PC-3 (cell line): ENCODE results near the gene FBXO31. TPM values are rescaled to one million over a fixed set of nuclear protein-coding genes. Genes with fewer than 3 reads are reported as not detected.

Experiments used
- ATAC-seq: fragments of 200-7000 bp; cut with Tn5 transposase; 2 replicates; pipeline ENCODE4 v1.9.1; 2020; ENCODE audit warnings: mild to moderate bottlenecking, moderate library complexity
- BruUV-seq: library from RNA; stranded (reverse); fragments of 400-500 nt; replicated peaks from 2 replicates; lab custom pipeline; 2021; lab: Mats Ljungman, UMichigan
- CTCF ChIA-PET: fragments of 300-600 bp; sonication (Branson Sonifier 250); formaldehyde crosslinking; loops from one replicate; lab custom pipeline; 2022; ENCODE audit warnings: antibody characterized with exemption; lab: Charles Lee
- POLR2A ChIA-PET: fragments of 300-600 bp; sonication (Branson Sonifier 250); formaldehyde crosslinking; loops from one replicate; lab custom pipeline; 2022; ENCODE audit warnings: antibody characterized with exemption; ENCODE audit not compliant: unreplicated experiment; lab: Charles Lee
- DNase-seq: peaks from one replicate; pipeline ENCODE4 v3.0.0-alpha.2; 2015
- H2AFZ ChIP-seq: fragments of 300-600 bp; sonication (generic); 2 replicates; pipeline ENCODE4 v1.6.0; 2016; ENCODE audit warnings: antibody characterized with exemption, low read length
- H3F3A ChIP-seq: fragments of 300-600 bp; sonication (generic); one replicate; pipeline ENCODE4 v1.6.0; 2017; ENCODE audit warnings: antibody characterized with exemption, low read length, control low read depth, mild to moderate bottlenecking; ENCODE audit not compliant: unreplicated experiment
- H3K27ac ChIP-seq: fragments of 300-600 bp; sonication (generic); 2 replicates; pipeline ENCODE4 v1.5.1; 2016; ENCODE audit warnings: mild to moderate bottlenecking, low read length
- H3K27me3 ChIP-seq: fragments of 300-600 bp; sonication (generic); 2 replicates; pipeline ENCODE4 v1.6.1; 2016; ENCODE audit warnings: low read length, mixed read lengths
- H3K36me3 ChIP-seq: fragments of 300-600 bp; sonication (generic); 2 replicates; pipeline ENCODE4 v1.6.1; 2016; ENCODE audit warnings: low read depth, mixed run types, low read length, mixed read lengths
- H3K4me1 ChIP-seq: fragments of 300-600 bp; sonication (generic); 2 replicates; pipeline ENCODE4 v1.5.1; 2016; ENCODE audit warnings: low read length; ENCODE audit not compliant: insufficient read depth
- H3K4me2 ChIP-seq: fragments of 300-600 bp; sonication (generic); 2 replicates; pipeline ENCODE4 v1.6.0; 2016; ENCODE audit warnings: low read length
- H3K4me3 ChIP-seq: fragments of 300-600 bp; sonication (generic); 2 replicates; pipeline ENCODE4 v1.5.1; 2016; ENCODE audit warnings: mild to moderate bottlenecking, low read length, mixed read lengths
- H3K79me2 ChIP-seq: fragments of 300-600 bp; sonication (generic); 2 replicates; pipeline ENCODE4 v1.6.1; 2017; ENCODE audit warnings: low read length, mixed read lengths
- H3K9ac ChIP-seq: fragments of 300-600 bp; sonication (generic); 2 replicates; pipeline ENCODE4 v1.6.0; 2016; ENCODE audit warnings: mild to moderate bottlenecking, low read length
- H3K9me2 ChIP-seq: fragments of 300-600 bp; sonication (generic); replicated peaks from 2 replicates; pipeline ENCODE4 v1.6.1; 2016; ENCODE audit warnings: mixed run types, low read length, mixed read lengths
- H3K9me3 ChIP-seq: fragments of 300-600 bp; sonication (generic); 2 replicates; pipeline ENCODE4 v1.6.1; 2016; ENCODE audit warnings: low read length, mixed read lengths
- H4K20me1 ChIP-seq: fragments of 300-600 bp; sonication (generic); 2 replicates; pipeline ENCODE4 v1.6.1; 2016; ENCODE audit warnings: low read length, mixed read lengths
- EZH2 ChIP-seq: fragments of 300-600 bp; sonication (generic); IDR thresholded peaks from one replicate; pipeline ENCODE4 v1.6.1; 2017; ENCODE audit warnings: antibody characterized with exemption, mild to moderate bottlenecking, low read length; ENCODE audit not compliant: unreplicated experiment
- EZH2phosphoT487 ChIP-seq: fragments of 300-600 bp; sonication (generic); IDR thresholded peaks from 2 replicates; pipeline ENCODE4 v1.6.1; 2018; ENCODE audit warnings: mild to moderate bottlenecking, antibody characterized with exemption, low read length, borderline replicate concordance
- intact Hi-C: fragments of 100-400 bp; cut with micrococcal nuclease; formaldehyde crosslinking; loops from 2 replicates; pipeline ENCODE4 v1.9.0; 2023
- total RNA-seq: library from RNA; depleted of rRNA; stranded (reverse); fragments of >200 nt; gene quantifications from 2 replicates; pipeline ENCODE4 v1.2.3, GENCODE V29; 2014
- TF ChIP-seq, protein P1 (sequence below): fragments of 300-600 bp; sonication (generic); conservative IDR thresholded peaks from 2 replicates; pipeline ENCODE4 v1.5.1; 2017; ENCODE audit warnings: antibody characterized with exemption, low read depth, mild to moderate bottlenecking, low read length

FBXO31 gene
- total RNA-seq, 1 experiment from 2014 or later: 14.8 TPM

- ATAC-seq: no peak
- Histone ChIP-seq H3K9ac (no peak overlapping the region), H3K9me2 (no peaks in the 10 kb centered on the region), H3K27me3 (no peaks in the 10 kb centered on the region), H2AFZ (no peak overlapping the region), H3K4me2 (no peak overlapping the region), H3K36me3 (no peaks in the 10 kb centered on the region), H3F3A (no peaks in the 10 kb centered on the region), H4K20me1 (no peaks in the 10 kb centered on the region), H3K79me2 (peaks cover 18% of the 10 kb centered on the region), H3K4me3 (no peak overlapping the region), H3K4me1 (peaks cover 8% of the 10 kb centered on the region), H3K27ac (no peak overlapping the region), H3K9me3 (no peaks in the 10 kb centered on the region)
- ChIA-PET CTCF (no interaction called here), POLR2A (no interaction called here)
- TF ChIP-seq EZH2phosphoT487 (no peak), EZH2 (no peak)
- intact Hi-C loops: loop anchor here (5.0 kb wide), 1 partner anchor 77 kb away; the partner anchor contains the start of gene MAP1LC3B
- BruUV-seq: no TSS peak
- DNase-seq: no peak
Observed at GRCh38 chr16:87314990-87315420, 68.6 kb downstream of the FBXO31 start.

- Histone ChIP-seq H3K27ac (no peak overlapping the region), H2AFZ (no peak overlapping the region), H3K9ac (no peak overlapping the region), H3K4me3 (no peak overlapping the region), H3K9me3 (no peaks in the 10 kb centered on the region), H4K20me1 (no peaks in the 10 kb centered on the region), H3K27me3 (no peaks in the 10 kb centered on the region), H3K9me2 (no peaks in the 10 kb centered on the region), H3K36me3 (no peaks in the 10 kb centered on the region), H3K79me2 (no peaks in the 10 kb centered on the region), H3K4me2 (no peak overlapping the region), H3F3A (no peaks in the 10 kb centered on the region), H3K4me1 (no peaks in the 10 kb centered on the region)
- DNase-seq: no peak
- CTCF ChIA-PET: no interaction called here
- TF ChIP-seq EZH2: no peak
- TF ChIP-seq, protein P1, sequence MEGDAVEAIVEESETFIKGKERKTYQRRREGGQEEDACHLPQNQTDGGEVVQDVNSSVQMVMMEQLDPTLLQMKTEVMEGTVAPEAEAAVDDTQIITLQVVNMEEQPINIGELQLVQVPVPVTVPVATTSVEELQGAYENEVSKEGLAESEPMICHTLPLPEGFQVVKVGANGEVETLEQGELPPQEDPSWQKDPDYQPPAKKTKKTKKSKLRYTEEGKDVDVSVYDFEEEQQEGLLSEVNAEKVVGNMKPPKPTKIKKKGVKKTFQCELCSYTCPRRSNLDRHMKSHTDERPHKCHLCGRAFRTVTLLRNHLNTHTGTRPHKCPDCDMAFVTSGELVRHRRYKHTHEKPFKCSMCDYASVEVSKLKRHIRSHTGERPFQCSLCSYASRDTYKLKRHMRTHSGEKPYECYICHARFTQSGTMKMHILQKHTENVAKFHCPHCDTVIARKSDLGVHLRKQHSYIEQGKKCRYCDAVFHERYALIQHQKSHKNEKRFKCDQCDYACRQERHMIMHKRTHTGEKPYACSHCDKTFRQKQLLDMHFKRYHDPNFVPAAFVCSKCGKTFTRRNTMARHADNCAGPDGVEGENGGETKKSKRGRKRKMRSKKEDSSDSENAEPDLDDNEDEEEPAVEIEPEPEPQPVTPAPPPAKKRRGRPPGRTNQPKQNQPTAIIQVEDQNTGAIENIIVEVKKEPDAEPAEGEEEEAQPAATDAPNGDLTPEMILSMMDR: no peak
- intact Hi-C loops: no loop called here
- BruUV-seq: no TSS peak
- ATAC-seq: no peak
- POLR2A ChIA-PET: no interaction called here
Observed at GRCh38 chr16:87312008-87312407, 71.6 kb downstream of the FBXO31 start.

GRCh38 chr16:87311387-87311786, 72.2 kb downstream of the FBXO31 start:
- POLR2A ChIA-PET: no interaction called here
- DNase-seq: no peak
- Histone ChIP-seq H3K79me2 (no peaks in the 10 kb centered on the region), H3K4me1 (no peaks in the 10 kb centered on the region), H3K9me3 (no peaks in the 10 kb centered on the region), H3K27ac (no peak overlapping the region), H2AFZ (no peak overlapping the region), H4K20me1 (no peaks in the 10 kb centered on the region), H3K36me3 (no peaks in the 10 kb centered on the region), H3K27me3 (no peaks in the 10 kb centered on the region), H3K9me2 (no peaks in the 10 kb centered on the region), H3K4me3 (no peak overlapping the region), H3K9ac (no peak overlapping the region), H3F3A (no peaks in the 10 kb centered on the region), H3K4me2 (no peak overlapping the region)
- intact Hi-C loops: no loop called here
- no TSS peak for BruUV-seq
- TF ChIP-seq, protein P1: no peak
- TF ChIP-seq EZH2 (no peak), EZH2phosphoT487 (no peak)
- no peak for ATAC-seq
- CTCF ChIA-PET: no interaction called here
